Suppressor macrophage treated with lipopolysaccharide for 4 hours (primary cell): ENCODE data around the gene FASN.

Experiments used
- DNase-seq: peaks from one replicate; pipeline ENCODE4 v3.0.0-alpha.2; 2020

The FASN gene

DNA sequence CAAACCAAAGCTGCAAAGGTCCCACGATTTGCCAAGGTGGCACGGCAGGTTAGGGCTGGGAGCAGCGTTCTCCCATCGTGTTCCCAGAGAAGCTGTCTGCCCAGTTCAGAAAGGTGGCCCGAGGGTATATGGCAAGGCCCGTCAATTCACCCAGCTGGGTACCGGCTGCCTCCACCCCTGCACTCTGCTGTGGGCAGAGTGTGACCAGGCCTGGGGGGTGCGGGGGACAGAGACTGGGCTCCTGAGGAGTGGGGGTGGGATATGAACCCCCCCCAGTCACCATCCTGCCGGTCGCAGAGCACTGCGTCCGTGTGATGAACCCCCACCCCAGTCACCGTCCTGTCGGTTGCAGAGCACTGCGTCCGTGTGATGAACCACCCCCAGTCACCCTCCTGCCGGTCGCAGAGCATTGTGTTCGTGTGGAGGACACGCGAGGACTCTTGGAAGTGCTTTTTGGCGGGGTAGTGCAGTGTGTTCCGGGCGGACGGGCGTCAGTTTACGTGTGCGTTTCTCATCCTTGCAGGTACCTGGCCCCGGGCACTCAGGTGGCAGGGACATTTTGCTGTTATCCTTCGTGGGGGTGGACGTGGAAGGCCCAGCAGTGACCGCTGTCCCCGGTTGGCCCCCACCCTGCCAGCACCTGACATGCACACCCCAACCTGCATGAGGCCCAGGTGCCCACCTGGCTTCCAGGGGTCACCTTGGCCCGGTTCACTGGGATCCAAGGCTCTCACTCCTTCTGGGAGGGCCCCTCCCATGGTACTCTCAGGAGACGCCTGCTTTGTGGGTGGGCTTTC, 2.7 kb upstream of the FASN start:
- DNase-seq: no peak

DNA sequence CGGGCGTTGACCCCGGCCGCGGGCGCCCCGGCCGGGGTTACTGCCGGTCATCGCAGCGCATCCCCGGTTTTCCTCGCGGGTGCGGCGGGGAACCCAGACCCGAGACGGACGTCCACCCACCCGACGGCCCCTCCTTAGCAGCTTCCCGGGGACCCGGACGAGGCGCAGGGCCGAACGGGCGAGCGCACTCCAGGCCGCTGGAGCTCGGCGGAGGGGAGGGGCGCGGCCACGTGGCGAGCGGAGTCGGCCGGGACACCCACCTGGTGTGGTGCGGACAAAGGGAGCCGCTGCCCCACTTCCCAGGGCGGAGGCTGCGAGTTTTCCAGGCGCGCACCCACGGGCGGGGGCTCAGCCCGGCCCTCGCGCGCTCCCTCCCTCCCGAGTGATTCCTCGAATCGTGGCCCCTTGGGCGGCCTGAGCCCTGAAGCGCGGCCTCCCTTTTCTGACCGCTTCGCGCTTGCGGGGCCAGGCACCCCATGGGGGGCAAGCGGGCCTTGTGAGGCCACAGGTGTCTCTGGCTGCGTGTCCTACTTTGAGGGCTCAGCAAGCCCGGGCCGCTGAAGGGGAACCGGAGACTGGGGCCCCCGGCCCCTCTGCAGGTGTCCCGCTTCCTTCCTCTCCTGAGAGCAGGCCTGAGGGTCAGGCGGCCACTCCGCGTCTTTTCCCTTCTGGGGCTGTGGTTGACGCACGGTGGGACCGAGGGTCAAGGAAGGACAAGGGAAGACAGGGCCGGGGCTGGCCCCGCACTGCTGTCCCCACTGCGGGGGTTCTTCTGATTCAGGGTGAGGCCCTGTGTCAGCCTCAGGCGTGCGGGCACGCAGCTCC, 1.1 kb upstream of the FASN start:
- DNase-seq: peak; percentile 6

DNA sequence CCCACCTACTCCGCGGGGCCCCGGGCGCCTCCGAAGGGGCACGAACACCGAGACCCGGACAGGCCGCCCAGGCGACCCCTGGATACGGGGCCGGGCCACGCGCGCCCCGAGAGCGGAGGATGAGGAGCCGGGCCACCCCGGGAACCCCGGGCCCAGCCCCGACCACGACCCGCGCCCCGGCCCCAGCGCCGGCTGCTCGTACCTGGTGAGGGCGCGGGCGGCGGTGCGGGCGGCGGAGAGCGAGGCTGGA, 192 bp downstream of the FASN start:
- DNase-seq: no peak

DNA sequence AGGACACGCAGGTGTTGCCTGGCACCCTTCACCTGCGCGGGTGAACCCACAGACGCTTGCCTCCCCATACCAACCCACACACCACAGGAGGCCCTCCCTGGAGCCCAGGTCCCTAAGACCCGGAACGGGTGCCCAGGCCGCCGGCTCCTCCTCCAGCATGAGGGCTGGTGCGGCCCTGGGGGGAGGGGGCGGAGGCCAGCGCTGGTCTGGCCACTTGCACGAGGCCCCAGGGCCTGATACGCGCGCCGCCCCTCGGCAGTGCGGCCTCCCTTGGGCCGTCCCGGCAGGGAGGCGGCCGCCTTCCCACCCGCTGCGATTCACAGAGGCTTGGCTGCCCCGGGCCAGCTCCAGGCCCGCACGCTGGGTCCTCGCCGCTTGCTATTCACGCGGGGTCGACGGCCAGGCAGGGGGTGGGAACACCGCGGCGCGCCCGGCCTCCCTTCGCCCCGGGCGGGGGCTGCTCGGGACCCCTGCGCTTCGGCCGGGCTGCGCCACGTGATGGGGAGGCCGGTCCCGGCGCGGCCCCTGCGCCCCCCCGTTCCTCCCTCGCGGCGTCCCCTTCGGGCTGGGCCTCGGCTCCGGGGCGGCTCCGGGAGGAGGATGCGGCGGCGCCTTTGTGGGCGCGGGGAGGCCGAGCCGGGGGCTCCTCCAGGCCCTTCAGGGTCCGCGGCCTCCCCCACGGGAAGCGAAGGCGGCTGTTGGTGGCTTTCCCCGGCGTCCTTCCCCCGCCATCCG, 685 bp downstream of the FASN start:
- peak; percentile 60 for DNase-seq

DNA sequence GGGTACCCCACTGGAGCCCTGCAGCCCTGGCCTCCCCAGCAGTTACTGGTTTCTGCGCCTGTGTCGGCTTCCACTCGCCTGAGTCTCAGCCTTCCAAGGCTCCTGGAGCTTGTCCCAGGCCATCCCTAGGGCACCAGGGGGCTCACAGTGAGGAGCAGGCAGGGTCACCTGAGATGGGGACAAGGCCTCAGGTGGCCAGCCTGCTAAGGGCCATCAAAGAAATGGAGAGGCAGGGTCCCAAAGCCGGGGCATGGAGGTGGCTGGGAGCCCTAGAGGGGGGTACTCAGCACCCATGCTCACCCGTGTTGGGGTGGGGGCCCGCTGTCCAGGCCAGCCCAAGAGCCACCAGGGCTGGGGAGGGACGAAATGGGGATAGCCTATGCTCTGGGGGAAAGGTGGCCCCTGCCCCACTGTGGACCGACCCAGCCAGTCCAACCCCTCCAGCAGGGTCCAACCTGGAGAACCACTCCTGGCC, 1.3 kb downstream of the FASN start:
- no peak for DNase-seq

DNA sequence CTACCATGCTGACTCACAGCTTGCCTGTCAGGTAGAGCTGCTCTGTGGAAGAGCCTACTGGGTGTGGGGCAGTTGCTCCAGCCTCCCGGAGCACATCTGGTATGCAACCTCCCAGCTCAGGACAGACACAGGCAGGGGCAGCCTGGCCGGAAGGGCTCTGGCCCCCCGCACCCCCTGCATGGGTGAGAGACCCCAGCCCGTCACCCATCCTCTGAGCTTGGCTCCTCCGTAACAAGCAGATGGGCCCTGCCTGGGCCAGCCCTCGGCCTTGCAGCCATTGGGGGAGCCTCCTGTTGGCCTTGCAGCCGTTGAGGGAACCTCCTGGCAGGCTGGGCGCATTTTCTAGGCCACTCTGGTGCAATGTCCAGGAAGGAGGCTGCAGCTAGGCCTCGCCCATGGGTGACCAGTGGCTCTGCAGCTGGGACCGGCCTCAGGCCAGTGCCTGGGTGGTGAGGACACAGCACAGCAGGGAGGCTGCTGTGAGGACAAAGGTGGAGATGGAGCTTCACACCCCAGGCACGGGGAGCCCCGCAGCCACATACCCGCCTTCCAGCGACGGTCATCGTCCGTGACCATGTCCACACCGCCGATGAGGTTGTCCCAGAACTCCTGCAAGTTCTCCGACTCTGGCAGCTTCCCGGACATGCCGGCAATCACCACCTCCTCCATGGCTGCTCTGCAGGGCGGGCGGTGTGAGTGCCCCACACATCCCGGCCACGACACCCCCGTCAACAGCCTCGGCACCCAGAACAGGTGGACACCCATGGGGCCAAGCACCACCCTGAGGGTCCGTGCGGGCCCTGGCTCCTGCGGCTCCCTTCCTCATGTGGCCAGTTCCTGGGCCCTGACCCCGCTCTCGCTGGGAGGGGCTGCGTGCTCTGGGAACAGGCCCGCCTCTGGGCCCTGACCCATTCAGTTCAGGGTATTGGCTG, 2.0 kb downstream of the FASN start:
- DNase-seq: no peak

DNA sequence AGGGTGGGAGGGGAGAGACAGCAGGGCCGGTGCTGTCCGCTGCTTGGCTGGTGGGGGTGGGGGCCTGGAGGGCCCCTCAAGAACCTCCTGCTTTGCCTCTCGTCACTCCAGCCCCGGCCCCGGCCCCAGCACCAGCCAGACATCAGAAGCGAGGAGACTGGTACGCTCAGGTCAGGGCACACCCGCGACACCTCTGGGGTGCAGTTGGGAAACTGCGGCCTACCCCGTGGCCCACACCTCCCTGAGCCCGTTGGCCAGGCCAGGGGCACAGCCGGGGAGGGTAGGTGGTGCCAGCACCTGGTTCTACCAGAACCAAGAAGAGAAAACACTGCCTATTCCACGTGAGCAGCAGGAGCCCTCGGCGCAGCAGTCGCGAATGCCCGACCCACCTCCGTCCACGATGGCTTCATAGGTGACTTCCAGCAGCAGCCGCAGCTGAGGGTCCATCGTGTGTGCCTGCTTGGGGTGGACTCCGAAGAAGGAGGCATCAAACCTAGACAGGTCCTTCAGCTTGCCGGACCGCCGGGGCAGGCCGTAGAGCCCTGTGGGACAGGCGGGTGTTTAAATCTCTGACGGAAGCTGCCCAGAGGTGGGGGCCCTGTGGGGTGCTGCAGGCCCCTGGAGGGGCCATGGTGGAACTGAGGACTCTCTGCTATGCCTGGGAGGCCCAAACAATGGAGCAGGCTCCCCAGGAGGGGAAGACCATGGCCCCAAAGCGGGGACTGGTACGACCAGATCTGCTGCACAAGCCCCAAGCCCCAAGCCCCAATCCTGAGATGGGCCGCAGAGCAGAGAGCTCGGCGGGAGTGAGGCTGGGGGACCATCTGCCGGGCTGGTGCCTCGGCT, 2.9 kb downstream of the FASN start:
- DNase-seq: no peak

DNA sequence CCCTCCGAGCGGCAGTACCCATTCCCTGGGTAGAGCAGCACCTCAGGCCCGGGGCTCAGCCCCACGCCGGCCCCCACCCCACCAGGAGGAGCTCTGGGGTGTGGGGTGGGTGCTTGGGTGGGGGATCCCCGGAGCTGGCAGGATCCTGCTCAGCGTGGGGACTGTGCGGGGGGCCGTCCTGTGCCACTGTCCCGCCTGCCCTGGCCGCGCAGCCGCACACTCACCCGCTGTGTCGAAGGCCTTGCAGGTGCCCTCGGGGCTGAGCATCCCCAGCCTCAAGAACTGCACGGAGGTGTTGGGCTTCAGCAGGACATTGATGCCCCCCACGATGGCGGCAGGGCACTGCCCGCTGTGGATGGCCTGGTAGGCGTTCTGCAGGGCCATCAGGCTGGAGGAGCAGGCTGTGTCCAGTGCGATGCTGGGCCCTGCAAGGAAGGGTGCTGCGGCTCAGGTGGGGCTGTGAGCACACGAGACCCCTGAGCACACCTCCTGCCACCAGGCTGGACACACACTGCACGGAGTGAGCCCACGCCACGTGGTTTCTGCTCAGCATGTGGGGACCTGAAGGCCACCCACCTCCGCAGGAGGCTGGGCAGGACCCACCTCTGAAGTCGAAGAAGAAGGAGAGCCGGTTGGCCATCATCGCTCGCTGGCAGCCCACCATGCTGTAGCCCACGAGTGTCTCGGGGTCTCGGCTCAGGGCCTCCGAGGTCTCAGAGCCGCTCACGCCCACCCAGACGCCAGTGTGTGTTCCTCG, 4.9 kb downstream of the FASN start:
- DNase-seq: no peak

DNA sequence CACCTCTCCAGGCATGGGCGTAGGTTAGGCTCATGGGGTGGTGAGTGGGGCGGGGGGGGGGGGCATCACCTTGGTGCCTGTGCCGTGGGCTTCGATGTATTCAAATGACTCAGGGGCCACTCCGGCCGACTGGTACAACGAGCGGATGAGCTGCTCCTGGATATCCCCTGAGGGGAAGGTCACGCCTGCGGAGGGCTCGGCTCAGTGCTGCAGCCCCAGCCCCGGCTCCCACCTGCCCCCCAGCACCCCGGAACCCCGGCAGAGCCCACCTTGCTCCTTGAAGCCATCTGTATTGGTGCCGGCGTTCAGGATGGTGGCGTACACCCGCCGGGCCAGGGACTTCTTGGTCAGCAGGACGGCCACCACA, 5.4 kb downstream of the FASN start:
- DNase-seq: no peak

DNA sequence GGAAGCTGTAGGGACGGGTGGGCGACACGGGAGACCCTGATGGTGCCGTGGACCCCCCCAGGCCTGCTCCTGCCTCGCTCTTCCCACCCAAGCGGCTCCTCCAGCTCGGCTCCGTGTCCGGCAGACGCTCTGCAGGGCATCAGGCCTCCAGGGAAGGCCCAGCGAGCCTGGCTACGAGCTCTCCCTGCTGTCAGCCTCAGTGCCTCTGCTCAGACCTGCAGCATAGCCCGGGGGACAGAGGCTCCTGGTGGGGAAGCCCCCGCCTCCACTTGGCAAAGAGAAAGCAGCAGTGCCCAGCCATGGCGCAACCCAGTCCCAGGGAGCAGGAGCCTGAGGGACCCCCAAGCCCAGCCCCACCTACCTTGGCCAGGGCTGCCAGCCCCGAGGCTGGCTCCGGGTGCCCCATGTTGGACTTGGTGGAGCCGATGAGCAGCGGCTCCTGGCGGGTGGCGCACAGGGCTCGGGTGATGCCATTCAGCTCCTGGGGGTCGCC, 5.9 kb downstream of the FASN start:
- no peak for DNase-seq

DNA sequence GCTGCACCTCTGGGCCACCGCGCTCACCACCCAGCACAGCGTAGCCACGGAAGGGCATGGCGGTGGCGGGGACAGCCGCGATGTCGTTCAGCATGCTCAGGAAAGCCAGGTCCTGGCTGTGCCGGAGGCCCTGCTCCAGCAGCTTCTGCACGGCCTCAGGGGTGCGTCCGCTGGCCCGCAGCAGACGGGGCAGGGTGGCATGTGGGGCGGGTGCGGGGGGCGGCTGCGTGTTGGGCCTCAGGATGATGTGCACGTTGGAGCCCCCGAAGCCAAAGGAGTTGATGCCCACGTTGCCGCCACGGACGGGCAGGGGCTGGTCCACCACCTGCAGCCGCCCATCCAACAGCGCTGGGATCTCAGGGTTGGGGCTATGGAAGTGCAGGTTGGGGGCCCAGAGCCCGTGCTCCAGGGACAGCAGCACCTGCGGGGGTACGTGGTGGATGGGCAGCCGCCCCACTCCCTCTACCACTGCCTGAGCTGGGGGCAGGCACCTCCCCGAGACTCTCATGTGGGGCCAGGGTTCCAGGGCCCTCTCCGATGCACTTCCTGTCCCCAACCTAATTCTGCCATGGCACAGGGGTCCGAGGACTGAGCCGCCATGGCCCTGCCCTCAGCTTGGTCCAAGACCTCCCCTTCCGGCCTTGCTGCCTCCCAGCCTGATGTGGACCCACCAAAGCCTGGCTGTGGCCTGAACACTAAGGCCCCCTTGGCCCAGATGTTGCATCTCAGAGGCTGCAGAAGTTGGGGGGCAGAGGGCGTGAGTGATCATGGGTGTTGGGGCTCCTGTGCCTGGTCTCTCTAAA, 6.6 kb downstream of the FASN start:
- no peak for DNase-seq

DNA sequence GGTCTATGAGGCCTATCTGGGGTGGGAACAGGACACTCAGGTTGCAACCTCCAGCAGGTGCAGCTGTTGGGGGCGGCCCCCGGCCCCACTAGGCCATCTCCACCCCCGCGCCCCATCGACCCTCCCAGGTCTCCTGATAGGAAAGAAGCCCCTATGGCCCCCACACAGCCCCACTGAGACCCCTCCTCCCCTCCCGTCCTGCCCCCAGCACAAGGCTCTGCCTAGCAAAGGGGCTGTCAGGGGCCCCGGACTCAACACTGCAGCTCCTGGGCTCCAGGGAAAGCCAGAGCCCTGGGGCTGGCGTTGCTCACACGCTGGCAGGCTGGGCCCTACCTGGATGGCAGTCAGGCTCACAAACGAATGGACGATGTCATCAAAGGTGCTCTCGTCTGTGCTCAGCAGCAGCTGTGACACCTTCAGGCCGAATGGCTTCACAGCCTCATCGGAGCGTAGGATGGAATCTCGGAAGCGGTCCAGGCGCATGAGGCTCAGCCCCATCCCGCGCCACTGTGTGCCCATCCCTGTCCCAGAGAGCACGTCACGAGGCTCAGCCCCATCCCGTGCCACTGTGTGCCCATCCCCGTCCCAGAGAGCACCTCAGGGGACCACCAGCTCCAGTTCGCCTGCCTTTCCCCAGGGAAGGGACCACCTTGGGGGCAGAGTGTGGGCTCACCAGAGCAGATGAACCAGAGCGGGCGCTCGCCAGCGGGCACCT, 7.3 kb downstream of the FASN start:
- DNase-seq: no peak

DNA sequence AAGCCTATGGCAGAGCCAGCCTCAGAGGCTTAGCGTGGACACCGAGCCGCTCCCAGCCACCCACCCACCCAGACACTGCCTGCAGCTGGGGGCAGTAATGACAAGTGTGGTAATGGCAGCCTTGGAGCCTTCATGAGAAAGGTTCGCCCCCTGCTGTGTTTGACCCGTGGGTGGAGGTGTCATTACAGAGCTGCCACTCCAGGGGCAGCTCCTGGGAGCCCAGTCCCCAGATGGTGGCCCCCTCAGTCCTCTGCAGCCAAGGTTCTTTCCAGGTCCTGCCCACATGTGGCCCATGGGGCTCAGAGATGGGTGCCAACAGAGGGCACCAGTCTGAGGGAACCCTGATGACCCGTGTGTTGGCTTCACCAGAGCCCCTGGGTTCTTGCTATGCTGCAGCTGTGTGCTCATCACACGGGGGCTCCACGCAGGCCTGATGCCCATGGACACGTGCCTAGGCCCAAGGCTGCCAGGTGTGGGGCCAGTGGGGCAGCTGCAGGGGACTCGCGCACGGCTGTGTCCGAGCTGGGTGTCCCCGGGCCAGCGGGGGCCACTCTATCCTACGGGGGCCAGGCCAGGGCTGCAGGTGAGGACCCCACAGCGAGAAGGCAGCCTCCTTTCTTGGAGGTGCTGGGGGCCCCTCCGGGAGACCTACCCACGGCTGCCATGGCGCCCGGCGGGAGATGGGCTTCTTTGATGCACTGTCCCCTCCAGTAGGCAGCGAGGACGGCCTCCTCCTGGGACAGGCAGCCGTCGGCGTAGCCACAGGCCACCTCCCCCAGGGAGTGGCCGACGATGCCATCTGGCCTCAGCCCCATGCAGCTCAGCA, 8.1 kb downstream of the FASN start:
- no peak for DNase-seq

DNA sequence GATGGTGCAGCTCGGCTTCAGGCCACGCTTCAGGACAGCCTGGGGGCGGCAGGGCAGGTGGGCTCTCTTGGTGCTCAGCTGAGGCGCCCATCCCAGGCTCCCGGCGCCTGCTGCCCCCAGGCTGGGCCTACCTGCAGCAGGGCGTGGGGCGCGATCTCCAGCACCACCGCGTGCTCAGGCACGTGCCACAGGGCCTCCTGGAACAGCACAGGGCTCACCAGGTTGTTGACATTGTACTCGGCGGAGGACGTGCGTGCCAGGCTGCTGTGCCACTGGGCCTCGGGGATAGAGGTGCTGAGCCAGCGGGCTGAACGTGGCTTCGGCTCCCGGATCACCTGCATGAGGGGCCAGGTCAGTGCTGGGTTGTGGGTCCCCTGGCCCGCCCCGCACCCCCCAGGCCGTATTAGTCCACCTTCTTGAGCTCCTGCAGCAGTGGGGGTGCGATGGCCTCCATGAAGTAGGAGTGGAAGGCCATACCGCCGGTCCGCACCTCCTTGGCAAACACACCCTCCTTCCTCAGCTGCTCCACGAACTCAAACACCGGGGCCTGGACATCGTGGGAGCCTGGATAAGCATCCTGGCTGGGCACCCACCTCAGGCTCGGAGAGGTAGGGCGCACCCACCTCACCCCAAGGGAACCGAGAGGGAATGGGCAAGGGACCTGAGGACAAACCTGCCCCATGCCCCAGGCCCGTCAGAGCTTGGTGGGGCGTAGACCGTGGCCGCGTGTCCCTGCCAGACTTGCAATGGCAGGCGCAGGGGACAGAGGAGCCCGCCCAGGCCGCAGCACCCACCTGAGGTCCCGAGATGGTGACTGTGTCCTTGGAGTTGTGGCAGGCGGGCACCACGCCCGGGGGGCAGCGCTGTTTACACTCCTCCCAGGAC, 9.0 kb downstream of the FASN start:
- no peak for DNase-seq

DNA sequence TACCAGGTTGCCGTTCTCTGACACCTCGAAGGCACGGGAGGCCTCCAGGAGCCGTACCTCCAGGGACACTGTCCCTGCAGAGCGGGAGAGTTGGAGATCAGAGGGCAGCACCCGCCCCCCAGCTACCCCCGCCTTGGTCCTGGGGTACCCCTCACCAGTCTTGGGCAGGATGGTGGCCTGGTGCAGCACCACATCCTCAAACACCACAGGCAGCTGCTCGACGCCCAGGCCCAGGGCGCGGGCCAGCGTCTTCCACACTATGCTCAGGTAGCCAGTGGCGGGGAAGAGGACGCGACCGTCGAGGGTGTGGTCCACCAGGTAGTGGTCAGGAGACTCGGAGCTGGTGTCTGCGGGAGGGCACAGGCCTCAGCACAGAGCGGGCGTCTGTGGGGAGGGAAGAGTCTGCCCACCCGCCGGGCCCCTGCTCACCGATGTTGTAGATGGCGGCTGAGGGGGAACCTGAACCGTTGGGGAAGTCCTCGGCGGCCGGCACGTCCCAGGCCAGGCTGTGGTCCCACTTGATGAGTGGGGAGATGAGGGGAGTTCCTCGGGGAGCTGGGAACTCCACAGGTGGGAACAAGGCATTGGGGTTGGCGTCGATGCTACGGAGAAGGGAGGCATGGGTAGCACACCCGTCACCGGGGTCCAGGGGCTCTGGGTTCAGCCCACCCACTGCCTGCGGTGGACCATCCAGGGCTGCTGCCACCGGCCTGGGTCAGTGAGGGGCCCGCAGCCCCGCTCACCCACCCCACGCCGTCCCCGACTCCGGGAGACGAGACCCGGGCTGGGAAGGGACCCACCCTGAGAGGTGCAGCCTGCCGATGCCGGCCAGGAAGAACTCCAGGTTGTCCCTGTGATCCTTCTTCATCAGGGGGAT, 9.8 kb downstream of the FASN start:
- DNase-seq: no peak
